Parathyroid adenoma (tissue), 2 donors: ENCODE results near the gene BRINP3.

Experiments
- H2AFZ ChIP-seq: fragments of 300-600 bp; sonication (generic); one replicate; pipeline ENCODE4 v1.7.0; 2017; ENCODE audit warnings: antibody characterized with exemption, mild to moderate bottlenecking
- H3K27ac ChIP-seq: fragments of 300-600 bp; sonication (generic); one replicate; pipeline ENCODE4 v1.7.0; 2017
- H3K27me3 ChIP-seq: fragments of 300-600 bp; sonication (generic); one replicate; pipeline ENCODE4 v1.7.0; 2017; ENCODE audit warnings: low read length; ENCODE audit not compliant: control insufficient read depth, insufficient read depth
- H3K36me3 ChIP-seq: fragments of 300-600 bp; sonication (generic); one replicate; pipeline ENCODE4 v1.7.0; 2017; ENCODE audit warnings: low read length; ENCODE audit not compliant: control insufficient read depth, insufficient read depth
- H3K4me1 ChIP-seq: fragments of 300-600 bp; sonication (generic); one replicate; pipeline ENCODE4 v1.7.0; 2017; ENCODE audit warnings: control low read depth
- H3K4me2 ChIP-seq: fragments of 300-600 bp; sonication (generic); one replicate; pipeline ENCODE4 v1.7.0; 2017; ENCODE audit warnings: low read length
- H3K4me3 ChIP-seq: fragments of 300-600 bp; sonication (generic); one replicate; pipeline ENCODE4 v1.7.0; 2017; ENCODE audit warnings: low read depth, low read length
- H3K79me2 ChIP-seq: fragments of 300-600 bp; sonication (generic); one replicate; pipeline ENCODE4 v1.7.0; 2017; ENCODE audit warnings: control low read depth
- H3K9ac ChIP-seq: fragments of 300-600 bp; sonication (generic); one replicate; pipeline ENCODE4 v1.7.0; 2017; ENCODE audit warnings: mild to moderate bottlenecking
- H3K9me3 ChIP-seq: fragments of 300-600 bp; sonication (generic); one replicate; pipeline ENCODE4 v1.7.0; 2017; ENCODE audit warnings: low read length; ENCODE audit not compliant: control insufficient read depth
- CTCF ChIP-seq: fragments of 300-600 bp; sonication (generic); IDR thresholded peaks from one replicate; pipeline ENCODE4 v1.7.0; 2017; ENCODE audit warnings: antibody characterized with exemption, mild to moderate bottlenecking
- donor health status: primary hyperparathyroidism.

BRINP3 gene

DNA sequence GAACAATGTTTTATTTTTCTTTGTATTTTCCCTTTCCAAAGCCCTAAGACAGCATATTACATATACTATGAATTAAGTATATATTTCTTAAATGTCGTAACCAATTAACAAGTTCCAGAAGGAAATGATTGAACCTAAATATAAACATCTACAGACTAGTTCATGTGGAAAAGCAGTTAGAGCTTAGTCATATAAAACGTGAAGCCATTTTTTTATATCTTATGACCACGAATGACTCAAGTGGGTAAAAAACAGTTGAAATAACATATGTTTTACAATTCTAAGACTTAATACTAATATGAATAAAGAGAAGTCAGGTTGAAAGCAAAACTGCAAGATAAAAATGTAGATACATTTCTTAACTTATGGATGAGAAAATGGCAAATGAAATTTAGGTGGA lies 307.3 kb downstream of the BRINP3 start:
- no peak overlapping the region for H3K4me3 ChIP-seq
- H3K27ac ChIP-seq, result no peak overlapping the region
- no peak overlapping the region for H3K4me2 ChIP-seq
- H2AFZ ChIP-seq, result no peak overlapping the region
- H3K9me3 ChIP-seq, result no peaks in the 10 kb centered on the region
- H3K36me3 ChIP-seq, result no peaks in the 10 kb centered on the region
- TF ChIP-seq CTCF, result no peak
- no peak overlapping the region for H3K9ac ChIP-seq
- no peaks in the 10 kb centered on the region for H3K27me3 ChIP-seq
- no peaks in the 10 kb centered on the region for H3K4me1 ChIP-seq
- no peaks in the 10 kb centered on the region for H3K79me2 ChIP-seq

DNA sequence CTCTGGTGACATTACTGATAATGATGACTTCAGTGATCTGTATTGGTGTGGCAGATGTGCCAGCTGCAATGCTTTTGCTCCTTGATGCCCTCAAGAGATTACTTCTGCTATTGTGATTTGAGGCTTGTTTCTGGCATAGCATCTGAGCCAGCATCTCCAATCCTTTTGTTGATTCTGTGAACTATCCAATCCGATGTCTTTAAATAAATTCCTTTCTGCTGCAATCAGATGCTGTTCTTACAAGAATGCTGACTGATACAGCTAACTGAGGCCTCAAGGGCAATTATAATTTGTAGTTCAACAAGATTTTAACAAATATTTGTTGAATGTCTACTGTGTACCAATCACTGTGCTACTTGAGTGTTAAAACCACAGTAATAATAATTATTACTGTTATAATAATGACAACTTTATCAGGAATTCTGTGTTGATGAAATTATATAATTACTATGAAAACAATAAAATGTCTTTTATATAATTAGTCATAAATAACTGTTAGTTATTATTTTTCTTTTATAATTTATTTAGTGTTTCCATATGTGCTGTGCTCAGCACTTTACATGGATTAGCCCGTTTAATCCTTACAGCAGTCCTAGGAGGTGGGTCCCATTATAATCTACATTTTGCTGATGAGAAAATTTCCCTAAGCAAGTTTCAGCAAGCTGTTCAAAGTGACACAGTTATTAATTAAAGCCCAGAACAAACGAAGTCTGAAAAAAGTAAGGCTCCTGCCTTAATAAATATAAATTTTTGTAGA lies 308.2 kb downstream of the BRINP3 start:
- no peak overlapping the region for H3K4me3 ChIP-seq
- no peak overlapping the region for H2AFZ ChIP-seq
- no peaks in the 10 kb centered on the region for H3K27me3 ChIP-seq
- no peaks in the 10 kb centered on the region for H3K4me1 ChIP-seq
- no peak for TF ChIP-seq CTCF
- H3K36me3 ChIP-seq, result no peaks in the 10 kb centered on the region
- no peak overlapping the region for H3K4me2 ChIP-seq
- no peaks in the 10 kb centered on the region for H3K79me2 ChIP-seq
- H3K27ac ChIP-seq, result no peak overlapping the region
- no peaks in the 10 kb centered on the region for H3K9me3 ChIP-seq
- H3K9ac ChIP-seq, result no peak overlapping the region

DNA sequence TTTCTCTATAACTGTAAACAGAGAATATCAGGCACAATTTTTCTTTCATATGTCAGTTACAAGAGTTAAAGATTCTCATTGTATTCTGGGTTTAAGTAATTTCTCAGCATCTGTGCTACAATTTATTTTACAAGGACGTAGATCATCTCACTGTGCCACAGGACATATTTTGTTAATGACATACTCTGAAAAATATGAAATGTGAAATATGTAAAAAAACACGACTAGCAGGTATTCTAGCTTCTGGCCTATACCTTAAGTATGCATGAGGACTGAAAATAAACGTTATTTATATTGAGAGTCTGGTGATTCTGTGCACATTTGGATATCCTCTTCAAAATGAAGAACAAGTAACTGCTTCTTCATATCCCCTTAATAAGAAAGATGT lies 308.8 kb downstream of the BRINP3 start:
- no peak for TF ChIP-seq CTCF
- H3K79me2 ChIP-seq, result no peaks in the 10 kb centered on the region
- no peaks in the 10 kb centered on the region for H3K27me3 ChIP-seq
- H3K4me3 ChIP-seq, result no peak overlapping the region
- H3K9ac ChIP-seq, result no peak overlapping the region
- H3K9me3 ChIP-seq, result no peaks in the 10 kb centered on the region
- no peak overlapping the region for H2AFZ ChIP-seq
- no peak overlapping the region for H3K4me2 ChIP-seq
- H3K36me3 ChIP-seq, result no peaks in the 10 kb centered on the region
- no peaks in the 10 kb centered on the region for H3K4me1 ChIP-seq
- H3K27ac ChIP-seq, result no peak overlapping the region

- H3K36me3 ChIP-seq, result no peaks in the 10 kb centered on the region
- TF ChIP-seq CTCF, result no peak
Measured at GRCh38 chr1:190168116-190168892, 309.4 kb downstream of the BRINP3 start.

More at GRCh38 chr1:190168116-190168892, 309.4 kb downstream of the BRINP3 start:
- no peak overlapping the region for H3K9ac ChIP-seq
- no peak overlapping the region for H3K27ac ChIP-seq
- H3K4me3 ChIP-seq, result no peak overlapping the region
- no peaks in the 10 kb centered on the region for H3K27me3 ChIP-seq
- H3K79me2 ChIP-seq, result no peaks in the 10 kb centered on the region
- H3K4me1 ChIP-seq, result no peaks in the 10 kb centered on the region
- H3K9me3 ChIP-seq, result no peaks in the 10 kb centered on the region
- no peak overlapping the region for H3K4me2 ChIP-seq
- H2AFZ ChIP-seq, result no peak overlapping the region
